GM06990 (cell line): ENCODE results near the gene HK3.

Experiments used
- DNase-seq: peaks from one replicate; pipeline ENCODE4 v3.0.0-alpha.2; 2011; ENCODE audit not compliant: insufficient read length; ENCODE audit errors: extremely low read depth
- H3K27me3 ChIP-seq: replicated peaks from 2 replicates; pipeline ENCODE4 v1.6.0; 2011; ENCODE audit warnings: low read length; ENCODE audit not compliant: control insufficient read depth, insufficient read depth
- H3K36me3 ChIP-seq: 2 replicates; pipeline ENCODE4 v1.5.1; 2011; ENCODE audit warnings: low read length; ENCODE audit not compliant: control insufficient read depth, insufficient read depth
- H3K4me3 ChIP-seq: replicated peaks from 2 replicates; pipeline ENCODE4 v1.5.1; 2011; ENCODE audit warnings: low read depth, mild to moderate bottlenecking, control low read depth, low read length
- TF ChIP-seq, protein P1 (sequence below): IDR thresholded peaks from 2 replicates; pipeline ENCODE4 v1.5.1; 2011; ENCODE audit warnings: low read length, control low read depth, mild to moderate bottlenecking, inconsistent platforms; ENCODE audit not compliant: insufficient read depth, poor library complexity, severe bottlenecking

HK3 gene

GRCh38 chr5:176941951-176942350, 42.8 kb upstream of the HK3 start:
- no peaks in the 10 kb centered on the region for H3K27me3 ChIP-seq
- DNase-seq: no peak
- H3K36me3 ChIP-seq: peaks cover 12% of the 10 kb centered on the region
- H3K4me3 ChIP-seq: no peak overlapping the region
- TF ChIP-seq, protein P1, sequence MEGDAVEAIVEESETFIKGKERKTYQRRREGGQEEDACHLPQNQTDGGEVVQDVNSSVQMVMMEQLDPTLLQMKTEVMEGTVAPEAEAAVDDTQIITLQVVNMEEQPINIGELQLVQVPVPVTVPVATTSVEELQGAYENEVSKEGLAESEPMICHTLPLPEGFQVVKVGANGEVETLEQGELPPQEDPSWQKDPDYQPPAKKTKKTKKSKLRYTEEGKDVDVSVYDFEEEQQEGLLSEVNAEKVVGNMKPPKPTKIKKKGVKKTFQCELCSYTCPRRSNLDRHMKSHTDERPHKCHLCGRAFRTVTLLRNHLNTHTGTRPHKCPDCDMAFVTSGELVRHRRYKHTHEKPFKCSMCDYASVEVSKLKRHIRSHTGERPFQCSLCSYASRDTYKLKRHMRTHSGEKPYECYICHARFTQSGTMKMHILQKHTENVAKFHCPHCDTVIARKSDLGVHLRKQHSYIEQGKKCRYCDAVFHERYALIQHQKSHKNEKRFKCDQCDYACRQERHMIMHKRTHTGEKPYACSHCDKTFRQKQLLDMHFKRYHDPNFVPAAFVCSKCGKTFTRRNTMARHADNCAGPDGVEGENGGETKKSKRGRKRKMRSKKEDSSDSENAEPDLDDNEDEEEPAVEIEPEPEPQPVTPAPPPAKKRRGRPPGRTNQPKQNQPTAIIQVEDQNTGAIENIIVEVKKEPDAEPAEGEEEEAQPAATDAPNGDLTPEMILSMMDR: no peak

DNA sequence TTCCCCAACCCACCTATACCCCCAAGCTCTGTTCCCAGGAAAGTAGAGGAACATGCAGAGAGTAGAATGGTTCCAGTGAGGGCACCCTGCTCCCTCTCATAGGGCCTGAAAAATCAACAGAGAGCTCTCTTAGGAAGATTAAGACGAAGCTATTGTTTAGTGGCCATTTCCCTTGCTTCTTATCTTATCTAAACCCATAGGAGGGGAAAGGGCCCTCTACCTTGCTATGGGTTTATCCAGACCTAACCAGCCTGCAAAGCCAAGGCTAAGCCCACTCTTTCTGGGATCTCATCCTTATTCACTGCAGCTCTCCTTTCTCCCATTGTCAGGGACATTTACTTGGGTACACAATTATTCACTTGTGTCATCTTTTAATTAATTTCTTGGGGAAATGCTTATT, 39.3 kb upstream of the HK3 start:
- no peak for DNase-seq
- Histone ChIP-seq H3K4me3 (no peak overlapping the region), H3K36me3 (peaks cover 15% of the 10 kb centered on the region), H3K27me3 (no peaks in the 10 kb centered on the region)
- TF ChIP-seq, protein P1: no peak

GRCh38 chr5:176935017-176935416, 35.9 kb upstream of the HK3 start:
- Histone ChIP-seq H3K27me3 (no peaks in the 10 kb centered on the region), H3K36me3 (peaks cover 18% of the 10 kb centered on the region)

DNA sequence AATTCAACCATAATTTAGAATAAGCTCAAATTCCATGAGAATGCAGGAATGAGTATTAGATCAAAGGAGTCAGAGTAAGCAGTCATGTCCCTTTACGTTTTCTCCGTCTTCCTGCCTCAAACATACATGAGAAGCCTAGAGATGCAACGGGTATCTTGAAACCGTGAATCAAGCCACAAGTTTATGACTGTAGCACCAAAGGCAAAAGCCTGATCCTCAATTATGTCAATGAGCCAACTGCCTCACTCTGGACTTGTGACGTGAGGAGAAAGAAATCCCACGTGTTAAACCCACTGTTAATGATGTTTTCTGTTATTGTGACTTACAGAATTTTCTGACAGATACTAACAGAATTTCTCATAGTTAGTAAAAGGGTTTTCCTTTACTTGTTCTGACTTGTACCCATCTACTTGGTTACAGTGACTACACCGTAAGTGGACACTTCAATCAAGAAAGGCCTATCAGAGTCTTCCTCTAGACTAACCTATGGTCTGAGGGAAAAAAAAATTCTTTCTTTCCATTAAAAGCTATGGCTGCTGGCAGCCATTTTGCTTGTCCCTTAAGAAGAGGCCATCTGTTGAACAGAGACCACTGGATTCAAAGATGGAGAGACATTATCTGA, 35.3 kb upstream of the HK3 start:
- no peaks in the 10 kb centered on the region for H3K27me3 ChIP-seq
- H3K4me3 ChIP-seq: no peak overlapping the region
- TF ChIP-seq, protein P1: no peak
- no peak for DNase-seq
- peaks cover 16% of the 10 kb centered on the region for H3K36me3 ChIP-seq

More at GRCh38 chr5:176935017-176935416, 35.9 kb upstream of the HK3 start:
- no peak for DNase-seq
- no peak overlapping the region for H3K4me3 ChIP-seq
- TF ChIP-seq, protein P1: no peak

DNA sequence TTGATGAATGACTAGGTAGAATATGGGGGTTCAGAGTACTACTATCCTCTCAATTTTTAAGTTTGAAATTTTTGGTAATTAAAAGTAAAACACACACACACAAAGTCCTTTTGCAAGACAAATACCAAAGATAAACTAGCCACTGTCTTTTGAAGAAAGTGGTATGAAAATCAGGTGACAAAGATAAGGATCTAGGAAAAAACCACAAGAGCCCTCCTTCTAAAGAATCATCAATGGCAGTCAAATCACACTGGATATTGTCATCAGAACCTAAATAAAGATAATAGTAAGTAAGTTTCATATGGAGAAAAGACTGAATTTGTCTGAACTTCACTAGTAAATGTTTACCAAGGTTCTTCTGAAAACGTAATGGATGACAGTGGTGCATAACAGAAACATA, 30.5 kb upstream of the HK3 start:
- H3K4me3 ChIP-seq: no peak overlapping the region
- TF ChIP-seq, protein P1: no peak
- H3K36me3 ChIP-seq: peaks cover 8% of the 10 kb centered on the region
- no peak for DNase-seq
- no peaks in the 10 kb centered on the region for H3K27me3 ChIP-seq

DNA sequence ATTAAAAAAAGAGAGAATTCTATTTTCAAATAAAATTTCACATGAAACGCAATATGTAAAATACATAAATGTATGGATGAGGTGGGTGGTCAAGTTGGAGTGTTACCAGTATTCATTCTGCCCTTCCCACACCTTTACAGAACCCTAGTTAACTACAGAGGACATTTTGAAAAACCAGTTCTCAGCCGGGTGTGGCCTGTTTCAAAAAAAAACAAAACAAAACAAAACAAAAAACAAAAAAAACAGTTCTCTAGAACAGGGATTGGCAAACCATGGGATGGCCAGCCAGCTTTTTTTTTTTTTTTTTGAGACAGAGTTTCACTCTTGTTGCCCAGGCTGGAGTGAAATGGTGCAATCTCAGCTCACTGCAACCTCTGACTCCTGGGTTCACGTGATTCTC, 28.4 kb upstream of the HK3 start:
- no peaks in the 10 kb centered on the region for H3K27me3 ChIP-seq
- no peak for DNase-seq
- H3K36me3 ChIP-seq: peaks cover 6% of the 10 kb centered on the region
- no peak overlapping the region for H3K4me3 ChIP-seq
- TF ChIP-seq, protein P1: no peak
